ENCODE data around the gene SNED1.
"Not testable (repeated sequence)": the region's sequence is repeated elsewhere in the genome, so short reads cannot be mapped to it uniquely, and the experiment has no call there.

Gene SNED1

DNA sequence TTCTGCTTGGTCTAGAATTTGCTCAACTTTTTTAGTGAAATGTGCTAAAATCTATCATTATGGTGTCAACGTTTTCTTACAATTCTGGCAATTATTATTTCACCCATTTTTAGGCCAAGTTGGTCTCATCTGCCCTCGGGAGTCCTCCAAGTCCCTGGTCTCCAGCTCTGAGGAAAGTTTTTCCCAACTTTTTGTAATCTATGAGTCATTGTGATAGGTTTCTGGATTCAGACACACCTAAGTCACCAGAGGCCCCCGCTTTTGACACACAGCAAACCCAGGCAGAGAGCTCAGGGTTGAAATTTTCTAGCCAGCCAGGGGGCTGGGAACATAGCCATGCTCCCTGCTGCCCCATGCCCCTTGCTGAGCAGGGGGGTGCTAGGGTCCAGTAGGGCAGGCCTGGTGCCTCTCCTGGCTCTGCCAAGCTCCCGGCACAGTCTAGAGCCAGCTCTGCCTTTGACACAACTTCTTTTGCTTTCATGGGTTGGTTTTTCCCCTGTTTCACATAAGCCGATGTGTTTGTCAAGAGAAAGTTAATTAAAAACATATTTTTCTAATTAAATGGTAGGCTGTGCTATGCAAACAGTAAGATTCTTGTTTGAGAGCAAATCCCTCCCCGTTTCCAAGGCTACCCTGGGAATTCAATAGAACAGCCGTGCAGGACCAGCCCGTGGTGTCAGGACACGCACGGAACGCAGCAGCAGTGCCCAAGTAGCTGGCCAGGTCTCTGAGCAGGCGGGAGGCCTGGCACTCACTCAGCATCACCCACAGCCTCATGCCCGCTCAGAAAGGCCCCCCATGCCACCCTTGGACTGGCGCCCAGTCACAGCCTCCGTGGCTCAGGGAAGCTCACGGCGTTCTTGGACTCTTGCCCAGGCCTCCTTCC is 25.5 kb upstream of the SNED1 start:
- DNase-seq (ENCODE audit: low read depth), result no peak

DNA sequence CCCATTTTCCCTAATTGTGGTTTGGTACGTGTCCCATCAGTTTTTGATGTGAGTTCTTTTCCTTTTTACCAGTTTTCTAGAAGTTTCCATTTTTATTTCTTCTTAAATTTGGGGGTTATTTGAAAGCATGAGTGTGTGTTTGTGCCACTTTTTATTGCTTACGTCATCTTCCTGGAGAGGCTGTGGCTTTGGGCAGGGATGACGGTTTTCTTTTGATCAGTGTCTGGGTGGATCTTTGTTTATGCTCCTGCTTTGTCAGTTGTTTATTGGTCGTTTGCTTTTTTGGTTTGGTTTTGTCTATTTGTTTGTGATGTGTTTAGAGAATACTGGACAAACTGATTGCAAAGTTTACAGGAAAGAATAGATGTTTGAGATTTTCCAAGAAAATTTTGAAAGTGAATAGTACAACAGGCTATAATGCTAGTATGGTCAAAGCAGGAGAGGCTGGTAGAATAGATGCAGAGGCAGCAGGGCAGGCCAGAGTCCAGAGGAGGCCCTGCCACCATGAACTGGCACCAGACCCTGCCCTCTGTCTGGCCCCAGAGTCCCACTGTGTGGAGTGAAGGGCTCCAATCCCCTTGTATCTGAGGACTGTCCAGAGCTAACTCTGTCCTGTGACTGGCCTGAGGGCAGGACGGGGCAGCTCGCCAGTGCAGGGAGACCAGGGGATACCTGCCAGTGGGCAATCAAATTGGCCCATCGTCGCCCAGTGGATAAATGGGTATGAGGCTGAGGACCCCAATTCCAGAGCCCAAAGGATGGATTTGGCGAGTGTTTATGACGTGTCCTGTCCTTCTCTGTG is 23.4 kb upstream of the SNED1 start:
- no peak for DNase-seq (ENCODE audit: low read depth)

DNA sequence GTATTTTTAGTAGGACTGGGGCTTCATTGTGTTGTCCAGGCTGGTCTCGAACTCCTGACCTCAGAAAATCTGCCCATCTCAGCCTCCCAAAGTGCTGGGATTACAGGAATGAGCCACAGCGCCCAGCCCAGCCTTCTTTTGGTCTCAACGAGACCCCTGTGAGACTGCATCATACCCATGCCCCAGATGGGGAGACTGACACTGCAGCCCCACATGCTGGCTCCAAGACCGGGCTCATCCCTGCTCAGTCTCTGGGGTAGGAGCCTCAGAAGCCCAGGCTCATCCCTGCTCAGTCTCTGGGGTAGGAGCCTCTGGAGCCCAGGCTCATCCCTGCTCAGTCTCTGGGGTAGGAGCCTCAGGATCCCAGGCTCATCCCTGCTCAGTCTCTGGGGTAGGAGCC is 22.5 kb upstream of the SNED1 start:
- DNase-seq (ENCODE audit: low read depth), result not testable (repeated sequence)

DNA sequence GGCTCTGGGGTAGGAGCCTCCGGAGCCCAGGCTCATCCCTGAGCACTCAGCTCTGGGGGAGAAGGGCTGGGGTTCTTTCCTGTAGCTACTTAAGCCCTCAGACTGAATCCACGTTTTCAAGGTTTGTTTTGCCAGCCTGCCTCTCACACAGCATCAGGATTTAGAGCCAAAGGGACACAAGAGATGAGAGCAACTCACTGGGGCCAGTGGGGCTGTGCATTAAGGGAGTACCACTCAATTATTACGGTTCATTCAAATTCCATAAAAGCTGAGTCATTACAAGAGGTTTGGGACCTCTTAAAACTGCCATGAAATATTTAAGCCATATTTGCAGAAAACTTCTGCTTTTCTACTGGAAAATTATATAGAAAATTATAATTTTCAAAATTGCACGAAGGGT is 17.1 kb upstream of the SNED1 start:
- peak; percentile 62 for DNase-seq (ENCODE audit: low read depth)

DNA sequence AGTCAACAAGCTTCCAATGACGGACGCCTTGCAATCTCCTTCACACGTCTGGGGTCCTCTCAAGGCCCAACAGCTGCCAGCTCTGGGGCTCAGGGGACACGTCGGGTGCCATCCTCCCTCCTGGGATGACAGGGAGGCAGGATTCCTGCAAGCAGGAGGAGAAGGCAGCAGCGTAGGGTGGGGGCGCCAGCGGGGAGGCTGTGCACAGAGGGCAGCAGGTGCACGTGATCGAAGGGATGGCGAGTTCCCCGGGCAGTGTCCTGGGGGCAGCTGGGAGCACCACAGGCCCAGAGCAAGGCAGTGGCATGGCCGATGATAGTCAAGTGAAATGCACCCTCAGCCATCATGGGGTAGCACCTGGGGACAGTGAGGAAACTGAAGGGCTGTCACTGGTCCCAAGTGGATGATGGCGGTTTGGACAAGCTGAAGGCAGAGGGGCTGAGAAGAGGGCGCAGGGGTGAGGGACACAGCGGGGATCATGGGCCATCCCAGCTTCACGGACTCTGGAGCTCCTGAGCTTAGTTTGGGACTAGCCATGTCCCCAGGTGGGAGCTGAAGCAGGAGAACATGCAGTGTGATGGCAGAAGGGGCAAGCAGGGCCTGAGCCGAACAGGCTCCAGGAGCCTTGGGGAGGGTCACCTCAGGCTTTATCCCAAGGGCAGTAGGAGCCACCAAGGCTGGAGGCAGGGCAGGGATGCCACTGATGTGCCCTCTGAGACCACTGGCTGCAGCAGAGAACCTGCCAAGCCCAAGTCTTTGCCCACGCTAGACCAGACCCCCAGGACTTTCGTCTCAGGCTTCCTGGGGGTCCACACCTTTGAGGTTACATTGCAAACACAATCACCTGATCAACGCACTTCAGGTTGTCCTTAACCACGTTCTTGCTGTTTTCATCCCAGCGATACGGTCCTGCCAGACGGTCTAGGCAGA is 16.3 kb upstream of the SNED1 start:
- no peak for DNase-seq (ENCODE audit: low read depth)

DNA sequence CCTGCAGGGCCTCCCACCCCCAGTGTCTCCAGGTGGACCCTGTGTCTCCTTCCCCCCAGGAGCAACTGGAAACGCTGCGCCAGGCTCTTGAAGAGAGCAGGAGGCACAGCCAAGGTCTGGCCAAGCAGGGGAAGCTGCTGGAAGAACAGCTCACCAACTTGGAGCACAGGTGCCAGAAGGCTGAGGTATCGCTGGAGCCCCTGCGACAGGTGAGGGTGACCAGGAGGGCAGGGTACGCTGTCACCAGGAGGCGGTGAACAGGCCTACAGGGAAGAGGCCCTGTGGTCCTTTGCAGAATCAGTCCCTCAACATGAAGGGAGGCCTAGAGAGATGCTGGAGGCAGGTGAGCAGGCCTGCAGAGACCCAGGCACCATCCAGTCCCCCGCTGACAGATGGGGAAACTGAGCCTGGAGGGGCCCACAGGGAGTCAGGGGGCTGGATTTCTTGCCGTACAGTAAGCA is 15.6 kb upstream of the SNED1 start:
- no peak for DNase-seq (ENCODE audit: low read depth)

DNA sequence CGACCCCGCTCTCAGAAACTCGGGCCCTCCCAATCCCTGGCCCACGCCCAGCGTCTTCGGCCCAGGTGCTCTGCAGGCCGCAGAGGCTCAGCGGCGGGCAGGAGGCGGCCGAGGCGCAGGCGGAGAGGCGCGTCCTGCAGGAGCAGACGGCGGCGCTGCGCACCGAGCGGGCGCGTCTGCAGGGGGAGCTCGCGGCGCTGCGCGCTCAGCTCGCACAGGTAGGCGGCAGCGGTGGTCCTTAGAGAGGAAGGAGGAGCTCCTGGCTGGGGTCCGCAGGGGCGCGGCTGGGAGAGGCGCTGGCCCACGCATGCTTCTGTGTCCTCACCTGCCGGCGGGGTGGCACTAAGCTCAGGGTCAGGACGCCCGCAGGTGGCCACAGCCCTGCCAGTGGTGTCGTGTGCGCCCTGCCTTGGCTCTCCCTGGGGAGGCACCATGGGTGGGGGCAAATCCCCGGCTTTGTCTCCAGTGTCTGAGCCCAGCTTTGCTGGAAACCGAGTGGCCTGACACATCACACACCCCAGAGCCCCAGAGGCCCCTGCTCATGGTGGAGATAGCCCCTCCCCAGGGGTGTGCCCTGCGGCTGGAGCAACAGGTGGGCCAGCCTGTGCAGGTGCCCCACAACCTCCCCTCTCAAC is 14.9 kb upstream of the SNED1 start:
- DNase-seq (ENCODE audit: low read depth), result no peak

DNA sequence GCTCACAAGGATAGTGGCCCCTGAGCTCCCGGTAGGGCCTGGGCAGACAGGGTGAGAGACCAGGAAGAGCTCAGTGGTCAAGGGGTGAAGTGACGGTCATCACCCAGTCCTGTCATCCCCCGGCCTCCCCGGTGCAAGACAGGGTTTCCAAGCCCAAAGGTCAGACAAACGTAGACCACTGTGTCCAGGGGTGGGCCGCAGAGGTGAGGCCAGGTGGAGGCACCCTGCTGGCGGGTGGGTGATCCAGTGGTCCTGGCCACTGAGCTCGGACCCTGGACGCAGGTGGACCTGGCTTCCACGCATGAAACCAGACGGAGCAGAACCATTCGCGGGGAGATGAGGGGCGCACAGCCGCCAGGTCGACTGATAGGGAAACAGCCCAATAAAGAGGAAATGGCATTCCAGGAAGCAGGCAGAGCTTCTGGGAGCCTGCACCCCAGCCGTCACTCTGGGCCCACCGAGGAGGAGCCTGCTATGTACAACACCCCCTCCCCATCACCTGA is 14.4 kb upstream of the SNED1 start:
- DNase-seq (ENCODE audit: low read depth), result no peak

DNA sequence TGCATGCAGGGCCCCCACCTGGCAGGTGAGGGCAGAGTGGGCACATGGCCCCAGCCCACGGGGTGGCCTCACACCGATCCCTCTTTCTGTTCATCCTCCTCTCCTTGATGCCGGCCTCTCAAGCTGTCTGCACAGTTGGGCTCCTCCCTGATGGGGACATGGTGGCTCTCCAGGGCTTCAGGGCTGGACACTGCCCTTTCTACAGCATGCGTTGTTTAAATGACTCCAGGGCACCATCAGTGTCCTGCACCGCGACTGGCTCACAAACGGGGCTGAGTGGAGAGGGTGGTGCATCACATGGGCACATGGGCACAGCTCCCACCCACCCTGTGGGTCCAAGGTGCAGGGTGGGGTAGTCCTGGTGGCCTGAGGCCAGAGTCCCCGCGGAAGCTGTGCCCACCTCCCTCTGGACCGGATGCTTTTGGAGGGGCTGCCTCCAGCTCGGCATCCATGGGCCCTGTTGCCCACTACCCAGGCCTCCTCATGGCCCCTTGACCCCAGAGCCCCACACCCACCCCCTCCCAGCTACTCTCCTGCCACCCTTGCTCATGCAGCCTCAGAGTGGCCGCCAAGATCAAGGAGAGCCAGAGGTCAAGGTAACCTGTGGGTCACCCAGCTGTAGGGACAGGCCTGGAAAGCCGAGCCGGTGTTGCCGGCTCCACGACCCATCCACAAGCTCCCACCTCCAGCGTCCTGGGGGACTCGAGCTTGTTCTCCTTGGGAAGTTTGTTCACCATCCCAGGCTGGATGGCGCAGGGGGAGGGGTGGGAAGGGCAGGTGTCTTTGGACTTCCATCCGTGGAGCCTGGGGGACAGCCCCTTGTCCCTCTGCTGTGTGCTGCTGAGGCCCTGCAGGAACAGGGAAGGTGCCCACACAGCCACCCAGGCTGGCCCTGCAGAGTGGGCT is 12.3 kb upstream of the SNED1 start:
- no peak for DNase-seq (ENCODE audit: low read depth)

DNA sequence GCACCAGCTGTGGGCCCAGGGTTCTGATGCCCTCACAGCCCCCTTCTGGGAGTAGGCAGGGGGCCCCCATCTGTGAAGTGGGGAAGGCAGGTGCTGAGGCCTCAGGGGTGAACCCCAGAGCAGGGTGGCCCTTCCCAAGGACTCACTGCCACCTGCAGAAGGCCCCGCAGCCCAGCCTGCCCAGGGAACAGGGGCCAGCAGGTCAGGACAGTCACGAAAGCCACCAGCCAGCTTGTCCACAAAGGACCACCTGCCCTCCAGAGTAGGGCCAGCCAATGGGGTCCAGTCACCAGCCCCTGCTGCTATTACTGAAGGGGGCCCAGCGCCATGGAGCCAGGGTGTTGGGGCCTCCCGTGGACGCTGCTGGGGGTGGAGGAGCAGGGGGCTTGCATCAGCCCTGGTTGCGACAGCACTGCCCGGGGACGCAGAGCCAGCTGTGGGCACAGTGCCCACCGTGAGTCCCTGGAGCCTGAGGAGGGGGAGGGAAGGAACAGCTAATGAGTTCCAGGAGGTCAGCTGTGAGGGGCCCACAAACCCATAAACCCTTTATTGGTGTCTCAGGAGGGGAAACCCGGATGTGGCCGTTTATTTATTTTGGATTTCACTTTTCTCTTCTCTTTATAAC is 11.5 kb upstream of the SNED1 start:
- peak; percentile 74 for DNase-seq (ENCODE audit: low read depth)

DNA sequence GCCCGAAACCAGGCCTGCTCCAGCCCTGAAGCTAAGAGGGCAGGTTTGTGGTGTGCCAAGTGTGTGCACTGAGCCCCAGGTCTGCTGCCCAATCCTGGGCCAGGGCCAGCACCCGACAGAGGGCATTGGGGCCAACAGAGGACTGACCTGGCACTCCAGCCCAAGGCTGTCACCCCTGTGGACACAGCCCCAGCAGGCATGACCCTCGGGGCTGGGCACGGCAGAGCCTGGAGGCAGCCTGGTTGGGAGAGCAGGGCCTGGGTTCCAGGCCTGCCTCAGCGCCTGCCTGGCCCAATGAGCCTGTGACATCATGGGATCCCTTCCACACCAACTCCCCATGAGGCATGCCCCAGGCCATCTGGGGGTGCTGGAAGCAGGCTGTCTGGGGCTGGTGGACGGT is 10.8 kb upstream of the SNED1 start:
- DNase-seq (ENCODE audit: low read depth), result no peak

DNA sequence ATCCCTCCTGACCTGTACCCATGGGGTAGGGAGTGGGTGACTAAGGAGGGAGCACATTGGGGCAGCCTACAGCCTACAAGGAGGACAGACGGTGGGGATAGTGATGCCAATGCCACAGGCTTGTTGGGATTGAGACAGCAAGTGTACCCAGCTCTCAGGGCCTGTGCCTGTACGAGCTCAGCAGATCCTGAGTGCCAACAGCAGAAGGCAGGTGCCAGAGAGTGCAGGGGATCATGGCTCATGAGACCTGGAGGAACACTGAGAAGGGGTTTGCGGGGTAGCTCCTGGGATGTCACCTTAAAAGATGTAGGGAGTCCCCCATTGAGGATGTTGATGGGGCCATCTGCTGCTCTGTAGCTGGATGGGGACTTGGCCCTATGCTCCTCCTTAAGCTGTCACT is 10.3 kb upstream of the SNED1 start:
- no peak for DNase-seq (ENCODE audit: low read depth)

DNA sequence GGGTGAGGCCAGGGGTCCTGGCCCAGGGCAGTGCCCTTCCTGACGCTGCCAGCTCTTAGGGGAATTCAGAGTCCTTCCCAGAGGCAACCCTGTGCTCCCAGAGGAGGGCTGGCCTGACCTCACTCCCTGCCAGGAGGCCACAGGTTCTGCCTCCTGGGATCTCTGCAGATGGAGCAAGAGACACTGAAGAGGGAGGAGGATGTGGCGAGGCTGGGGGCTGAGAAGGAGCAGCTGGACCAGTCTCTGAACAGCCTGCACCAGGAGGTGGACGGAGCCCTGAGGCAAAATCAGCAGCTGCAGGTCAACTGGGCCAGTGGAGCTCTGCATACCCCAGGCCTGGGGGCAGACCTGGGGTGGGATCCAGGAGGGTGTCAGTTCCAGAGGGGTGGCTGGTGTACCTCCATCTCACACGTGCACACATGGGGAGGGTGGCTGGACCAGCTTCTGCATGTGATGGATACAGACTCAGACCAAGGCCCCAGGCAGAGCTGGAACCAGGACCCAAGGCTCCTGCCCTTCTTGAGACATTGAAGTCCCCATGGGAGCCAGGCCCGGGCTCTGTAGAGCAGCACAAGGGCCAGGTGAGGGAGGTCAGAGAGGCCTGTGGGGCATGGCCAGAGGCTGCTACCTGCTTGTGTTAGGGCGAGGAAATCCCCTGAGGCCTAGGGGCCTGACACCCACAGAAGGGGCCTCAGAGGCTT is 9.7 kb upstream of the SNED1 start:
- DNase-seq (ENCODE audit: low read depth), result no peak

DNA sequence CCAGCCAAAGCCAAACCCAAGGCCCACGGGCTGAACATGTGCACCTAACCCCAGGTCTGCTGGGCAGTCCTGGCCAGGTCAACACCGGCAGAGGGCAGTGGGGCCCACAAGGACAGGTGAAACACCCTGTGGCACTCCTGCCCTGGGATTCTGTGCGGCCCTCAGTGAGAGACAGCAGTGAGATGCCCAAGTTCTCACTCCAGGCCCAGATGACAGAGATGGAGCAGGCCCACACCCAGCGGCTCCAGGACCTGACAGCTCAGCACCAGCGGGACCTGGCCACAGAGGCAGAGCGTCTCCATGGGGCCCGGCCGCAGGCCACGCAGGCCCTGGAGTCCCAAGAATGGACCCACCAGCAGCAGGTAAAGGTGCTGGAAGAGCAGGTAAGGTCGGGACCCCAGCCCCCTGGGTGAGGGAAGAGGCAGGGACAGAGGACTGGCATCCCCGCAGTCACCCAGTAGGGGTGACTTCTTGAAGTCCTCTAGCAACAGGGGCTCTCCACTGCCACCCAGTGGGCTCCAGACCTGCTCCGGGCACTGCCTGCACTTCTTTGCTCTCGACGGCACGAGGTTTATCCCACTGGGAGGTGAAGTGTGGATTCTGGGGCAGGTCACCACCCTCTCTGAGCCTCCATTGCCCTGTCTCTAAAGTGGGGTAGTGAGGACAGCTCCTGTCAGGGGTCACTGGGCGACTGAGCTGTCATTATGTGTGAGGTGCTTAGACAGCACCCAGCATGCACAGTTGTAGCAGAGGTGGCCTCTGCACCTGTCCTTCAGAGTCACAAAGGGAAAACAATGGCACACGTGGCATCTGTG is 8.8 kb upstream of the SNED1 start:
- DNase-seq (ENCODE audit: low read depth), result no peak

DNA sequence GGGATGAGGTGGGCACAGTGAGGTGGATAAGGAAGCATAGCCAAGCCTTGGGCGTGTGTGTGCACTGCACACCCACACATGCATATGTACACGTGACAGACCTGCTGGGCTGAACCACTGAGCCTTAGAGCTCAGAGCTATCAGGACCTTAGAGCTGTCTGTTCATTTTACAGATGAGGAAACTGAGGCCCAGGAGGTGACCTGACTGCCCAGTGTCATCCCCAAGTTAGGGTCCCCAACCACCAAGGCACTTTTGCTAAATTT is 8.2 kb upstream of the SNED1 start:
- DNase-seq (ENCODE audit: low read depth), result no peak

DNA sequence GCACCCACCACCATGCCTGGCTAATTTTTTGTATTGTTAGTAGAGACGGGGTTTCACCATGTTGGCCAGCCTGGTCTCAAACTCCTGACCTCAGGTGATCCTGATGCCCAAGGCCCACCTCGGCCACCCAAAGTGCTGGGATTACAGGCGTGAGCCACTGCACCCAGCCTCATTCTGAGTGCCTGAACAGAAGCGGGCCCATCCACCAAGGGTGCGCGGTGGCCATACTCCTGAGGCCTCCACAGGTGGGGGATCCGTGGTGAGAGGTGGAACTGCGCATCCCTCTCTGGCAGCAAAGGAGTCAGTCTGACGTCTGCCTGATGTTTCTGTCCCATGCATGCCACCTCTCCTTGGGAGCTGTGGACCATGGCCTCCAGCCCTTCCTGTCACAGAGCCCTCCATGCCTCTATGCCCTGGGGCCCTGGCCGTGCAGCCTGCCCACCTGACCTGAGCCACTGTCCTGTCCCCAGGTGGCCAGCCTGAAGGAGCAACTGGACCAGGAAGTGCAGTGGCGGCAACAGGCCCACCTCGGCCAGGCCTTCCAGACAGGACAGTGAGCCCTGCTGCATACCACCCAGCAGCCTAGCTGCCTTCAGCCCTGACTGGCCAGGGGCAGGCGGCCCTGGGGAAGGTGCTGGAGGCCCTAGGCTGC is 7.6 kb upstream of the SNED1 start:
- no peak for DNase-seq (ENCODE audit: low read depth)

DNA sequence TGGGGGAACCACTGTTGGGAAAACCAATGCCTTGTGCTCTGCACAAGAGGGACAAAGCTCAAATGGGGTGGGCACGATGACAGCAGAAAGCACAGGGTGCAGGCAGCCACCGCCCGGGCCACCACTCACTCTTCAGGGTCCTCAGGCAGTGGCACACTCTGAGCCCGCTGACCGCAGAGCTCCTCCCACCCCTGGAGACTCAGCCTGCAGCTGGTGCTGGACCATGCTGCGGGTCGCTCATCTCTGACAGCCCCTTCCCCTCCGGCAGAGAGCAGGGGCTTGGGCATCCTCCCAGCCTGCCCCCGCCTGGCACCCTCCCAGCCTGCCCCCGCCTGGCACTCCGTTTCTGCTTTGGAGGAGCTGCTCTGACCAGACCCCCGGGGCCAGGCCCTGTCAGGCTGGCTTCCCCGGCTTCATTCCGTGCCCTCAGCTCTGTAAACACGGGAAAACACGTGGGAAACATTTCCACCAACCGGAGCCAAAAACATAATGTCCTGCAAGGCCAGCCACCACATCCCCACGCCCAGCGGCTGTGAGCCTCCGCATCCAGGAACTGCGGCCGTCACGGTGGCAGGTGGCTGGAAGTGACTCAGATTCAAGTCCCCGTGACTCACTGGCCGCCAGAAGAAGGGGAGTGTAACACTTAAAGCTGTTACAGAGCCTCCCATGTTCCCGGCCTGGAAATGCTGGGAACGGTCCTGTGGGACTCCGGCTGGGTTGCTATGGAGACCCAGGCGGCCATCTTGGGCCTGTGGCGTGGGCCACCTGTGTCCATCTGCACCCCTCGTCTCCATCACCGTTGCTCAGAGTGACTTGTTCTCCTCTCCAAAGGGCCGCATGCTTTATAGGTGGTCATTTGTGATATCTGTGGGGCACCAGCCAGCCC is 6.8 kb upstream of the SNED1 start:
- peak; percentile 97 for DNase-seq (ENCODE audit: low read depth)

All from stromal cell of bone marrow (primary cell).